Trophoblast cell (in vitro differentiated cells and primary cell): ENCODE data around the gene EPHA4.

Experiments used
- DNase-seq, 2 donors: peaks; one replicate each; pipeline ENCODE4 v3.0.0-alpha.2; 2016
- H2AFZ ChIP-seq: 2 replicates; pipeline ENCODE4 v1.6.1; 2013; ENCODE audit warnings: low read length, moderate library complexity, mild to moderate bottlenecking; ENCODE audit not compliant: insufficient read depth, poor library complexity
- H2AK5ac ChIP-seq: 2 replicates; pipeline ENCODE4 v1.6.1; 2013; ENCODE audit warnings: mild to moderate bottlenecking, low read length
- H2BK120ac ChIP-seq: 2 replicates; pipeline ENCODE4 v1.6.1; 2013; ENCODE audit warnings: low read length, mild to moderate bottlenecking, moderate library complexity; ENCODE audit not compliant: insufficient read depth, poor library complexity
- H2BK12ac ChIP-seq: 2 replicates; pipeline ENCODE4 v1.6.1; 2013; ENCODE audit warnings: mild to moderate bottlenecking, low read length, moderate library complexity
- H2BK5ac ChIP-seq: 2 replicates; pipeline ENCODE4 v1.6.1; 2013; ENCODE audit warnings: low read length, low read depth, moderate library complexity, mild to moderate bottlenecking; ENCODE audit not compliant: poor library complexity
- H3K14ac ChIP-seq: 2 replicates; pipeline ENCODE4 v1.6.1; 2013; ENCODE audit warnings: mild to moderate bottlenecking, low read length
- H3K18ac ChIP-seq: 2 replicates; pipeline ENCODE4 v1.6.1; 2013; ENCODE audit warnings: mild to moderate bottlenecking, low read length
- H3K23ac ChIP-seq: 2 replicates; pipeline ENCODE4 v1.6.1; 2013; ENCODE audit warnings: low read length
- H3K27ac ChIP-seq: 2 replicates; pipeline ENCODE4 v1.5.1; 2013; ENCODE audit warnings: low read depth, mild to moderate bottlenecking, inconsistent platforms, low read length, moderate library complexity
- H3K27me3 ChIP-seq: 2 replicates; pipeline ENCODE4 v1.6.1; 2013; ENCODE audit warnings: inconsistent platforms, mild to moderate bottlenecking, low read length, moderate library complexity; ENCODE audit not compliant: insufficient read depth
- H3K36me3 ChIP-seq, 2 experiments: 1 replicate in 1 of 2; 2 replicates in 1 of 2; pipeline ENCODE4 v1.6.1; 2013; ENCODE audit warnings: low read length in 2 of 2, mild to moderate bottlenecking in 2 of 2, moderate library complexity in 1 of 2; ENCODE audit not compliant: insufficient read depth in 2 of 2, control insufficient read depth in 1 of 2
- H3K4ac ChIP-seq: 2 replicates; pipeline ENCODE4 v1.6.1; 2013; ENCODE audit warnings: low read depth, mild to moderate bottlenecking, low read length, moderate library complexity
- H3K4me1 ChIP-seq, 2 experiments: 1 replicate in 1 of 2; 2 replicates in 1 of 2; pipeline ENCODE4 v1.6.1; 2013; ENCODE audit warnings: low read length in 2 of 2, mild to moderate bottlenecking in 2 of 2, moderate library complexity in 1 of 2; ENCODE audit not compliant: insufficient read depth in 2 of 2, control insufficient read depth in 1 of 2
- H3K4me2 ChIP-seq: 2 replicates; pipeline ENCODE4 v1.6.1; 2013; ENCODE audit warnings: inconsistent platforms, mild to moderate bottlenecking, low read length, moderate library complexity
- H3K4me3 ChIP-seq: 2 replicates; pipeline ENCODE4 v1.5.1; 2013; ENCODE audit warnings: mild to moderate bottlenecking, low read depth, low read length, inconsistent platforms
- H3K79me1 ChIP-seq: one replicate; pipeline ENCODE4 v1.6.1; 2013; ENCODE audit warnings: low read length
- H3K79me2 ChIP-seq: 2 replicates; pipeline ENCODE4 v1.6.1; 2013; ENCODE audit warnings: low read length, mild to moderate bottlenecking; ENCODE audit not compliant: control insufficient read depth, insufficient read depth, poor library complexity
- H3K9ac ChIP-seq: 2 replicates; pipeline ENCODE4 v1.6.1; 2013; ENCODE audit warnings: mild to moderate bottlenecking, low read length
- H3K9me3 ChIP-seq: 2 replicates; pipeline ENCODE4 v1.6.1; 2013; ENCODE audit warnings: low read depth, mild to moderate bottlenecking, control low read depth, inconsistent platforms, low read length; ENCODE audit not compliant: insufficient read depth
- H4K12ac ChIP-seq: 2 replicates; pipeline ENCODE4 v1.6.1; 2013; ENCODE audit warnings: low read depth, mild to moderate bottlenecking, low read length, moderate library complexity
- H4K8ac ChIP-seq: 2 replicates; pipeline ENCODE4 v1.6.1; 2013; ENCODE audit warnings: low read depth, mild to moderate bottlenecking, low read length, moderate library complexity
- H4K91ac ChIP-seq: one replicate; pipeline ENCODE4 v1.6.1; 2013; ENCODE audit warnings: low read depth, mild to moderate bottlenecking, low read length, moderate library complexity
- WGBS: extraction: QIAGEN DNeasy Blood & Tissue Kit; methylation state at CpG from one replicate; pipeline ENCODE4 v1.1.7; 2013; ENCODE audit warnings: missing lambda C conversion rate; ENCODE audit not compliant: insufficient read length, insufficient coverage; ENCODE audit errors: extremely low coverage; 5-methylcytosine and 5-hydroxymethylcytosine counted together

The EPHA4 gene

GRCh38 chr2:221388891-221389290 is 183.2 kb downstream of the EPHA4 start:
- Histone ChIP-seq H3K79me2 (no peaks in the 10 kb centered on the region), H2BK12ac (no peak overlapping the region), H3K4ac (no peak overlapping the region), H3K4me1 (no peaks in the 10 kb centered on the region), H4K8ac (no peak overlapping the region), H3K79me1 (no peaks in the 10 kb centered on the region), H3K4me2 (no peak overlapping the region), H3K18ac (no peak overlapping the region), H2BK120ac (no peak overlapping the region), H2AFZ (no peak overlapping the region), H3K9me3 (no peaks in the 10 kb centered on the region), H2AK5ac (no peak overlapping the region), H4K91ac (no peak overlapping the region), H3K14ac (no peak overlapping the region), H3K36me3 (no peaks in the 10 kb centered on the region), H3K4me3 (no peak overlapping the region), H2BK5ac (no peak overlapping the region), H3K27me3 (no peaks in the 10 kb centered on the region), H4K12ac (no peak overlapping the region), H3K23ac (no peak overlapping the region), H3K9ac (no peak overlapping the region), H3K27ac (no peak overlapping the region)
- WGBS: no CpG with 5 or more reads among the region's 7 CpGs
- no peak for DNase-seq

GRCh38 chr2:221385716-221386115 is 186.4 kb downstream of the EPHA4 start:
- H3K4me2 ChIP-seq: no peak overlapping the region
- H3K36me3 ChIP-seq: no peaks in the 10 kb centered on the region
- H3K9ac ChIP-seq: no peak overlapping the region
- no peak overlapping the region for H3K4me3 ChIP-seq
- no peak overlapping the region for H4K91ac ChIP-seq
- no peak overlapping the region for H2BK120ac ChIP-seq
- no peak overlapping the region for H4K12ac ChIP-seq
- H3K18ac ChIP-seq: no peak overlapping the region
- H2BK12ac ChIP-seq: no peak overlapping the region
- H2AK5ac ChIP-seq: no peak overlapping the region
- no peak overlapping the region for H3K27ac ChIP-seq
- no peak overlapping the region for H2AFZ ChIP-seq
- no peak overlapping the region for H2BK5ac ChIP-seq
- no peak for DNase-seq
- WGBS: no CpG with 5 or more reads among the region's 1 CpG
- no peaks in the 10 kb centered on the region for H3K27me3 ChIP-seq
- no peaks in the 10 kb centered on the region for H3K9me3 ChIP-seq
- no peak overlapping the region for H3K4ac ChIP-seq
- no peaks in the 10 kb centered on the region for H3K4me1 ChIP-seq
- H3K79me2 ChIP-seq: no peaks in the 10 kb centered on the region
- H4K8ac ChIP-seq: no peak overlapping the region
- no peak overlapping the region for H3K23ac ChIP-seq
- H3K14ac ChIP-seq: no peak overlapping the region
- no peaks in the 10 kb centered on the region for H3K79me1 ChIP-seq

GRCh38 chr2:221381928-221382488 is 190.1 kb downstream of the EPHA4 start:
- Histone ChIP-seq H3K27me3 (no peaks in the 10 kb centered on the region), H3K4me3 (no peak overlapping the region), H2AFZ (no peak overlapping the region), H3K4me2 (no peak overlapping the region), H3K9ac (no peak overlapping the region), H3K36me3 (no peaks in the 10 kb centered on the region), H3K4me1 (no peaks in the 10 kb centered on the region), H2BK5ac (no peak overlapping the region), H3K27ac (no peak overlapping the region), H3K4ac (no peak overlapping the region), H2AK5ac (no peak overlapping the region), H3K79me2 (no peaks in the 10 kb centered on the region), H3K18ac (no peak overlapping the region), H2BK120ac (no peak overlapping the region), H2BK12ac (no peak overlapping the region), H3K14ac (no peak overlapping the region), H3K79me1 (no peaks in the 10 kb centered on the region), H4K8ac (no peak overlapping the region), H4K12ac (no peak overlapping the region), H3K23ac (no peak overlapping the region), H3K9me3 (no peaks in the 10 kb centered on the region), H4K91ac (no peak overlapping the region)
- no peak for DNase-seq
- WGBS: no CpG with 5 or more reads among the region's 1 CpG

- Histone ChIP-seq H4K12ac (no peak overlapping the region), H2BK120ac (no peak overlapping the region)
Observed at GRCh38 chr2:221380686-221381085, 191.4 kb downstream of the EPHA4 start.

More at GRCh38 chr2:221380686-221381085, 191.4 kb downstream of the EPHA4 start:
- H3K23ac ChIP-seq: no peak overlapping the region
- H3K9ac ChIP-seq: no peak overlapping the region
- H3K4me1 ChIP-seq: no peaks in the 10 kb centered on the region
- no peak overlapping the region for H4K91ac ChIP-seq
- H3K18ac ChIP-seq: no peak overlapping the region
- H4K8ac ChIP-seq: no peak overlapping the region
- no peaks in the 10 kb centered on the region for H3K79me2 ChIP-seq
- H3K36me3 ChIP-seq: no peaks in the 10 kb centered on the region
- no peak overlapping the region for H3K4ac ChIP-seq
- H3K4me3 ChIP-seq: no peak overlapping the region
- H3K4me2 ChIP-seq: no peak overlapping the region
- H3K14ac ChIP-seq: no peak overlapping the region
- H3K27me3 ChIP-seq: no peaks in the 10 kb centered on the region
- no peaks in the 10 kb centered on the region for H3K79me1 ChIP-seq
- no peak overlapping the region for H2AK5ac ChIP-seq
- H2BK12ac ChIP-seq: no peak overlapping the region
- H2BK5ac ChIP-seq: no peak overlapping the region
- H3K9me3 ChIP-seq: no peaks in the 10 kb centered on the region
- H2AFZ ChIP-seq: no peak overlapping the region
- DNase-seq: no peak
- no peak overlapping the region for H3K27ac ChIP-seq
